B cell (primary cell): ENCODE data around the gene KLF16.
A peak's percentile ranks its signal among the peaks of the same experiment; 100 is the strongest.

Source experiments
- EZH2 ChIP-seq: IDR thresholded peaks from 2 replicates; pipeline ENCODE4 v1.6.1; 2012; ENCODE audit warnings: borderline replicate concordance, low read depth, mild to moderate bottlenecking, moderate library complexity, low read length; ENCODE audit not compliant: insufficient read depth, poor library complexity, severe bottlenecking
- TF ChIP-seq, protein P1 (sequence below): fragments of 200-600 bp; IDR thresholded peaks from one replicate; pipeline ENCODE4 v1.8.0; 2022; ENCODE audit warnings: antibody characterized with exemption, mild to moderate bottlenecking

DNA sequence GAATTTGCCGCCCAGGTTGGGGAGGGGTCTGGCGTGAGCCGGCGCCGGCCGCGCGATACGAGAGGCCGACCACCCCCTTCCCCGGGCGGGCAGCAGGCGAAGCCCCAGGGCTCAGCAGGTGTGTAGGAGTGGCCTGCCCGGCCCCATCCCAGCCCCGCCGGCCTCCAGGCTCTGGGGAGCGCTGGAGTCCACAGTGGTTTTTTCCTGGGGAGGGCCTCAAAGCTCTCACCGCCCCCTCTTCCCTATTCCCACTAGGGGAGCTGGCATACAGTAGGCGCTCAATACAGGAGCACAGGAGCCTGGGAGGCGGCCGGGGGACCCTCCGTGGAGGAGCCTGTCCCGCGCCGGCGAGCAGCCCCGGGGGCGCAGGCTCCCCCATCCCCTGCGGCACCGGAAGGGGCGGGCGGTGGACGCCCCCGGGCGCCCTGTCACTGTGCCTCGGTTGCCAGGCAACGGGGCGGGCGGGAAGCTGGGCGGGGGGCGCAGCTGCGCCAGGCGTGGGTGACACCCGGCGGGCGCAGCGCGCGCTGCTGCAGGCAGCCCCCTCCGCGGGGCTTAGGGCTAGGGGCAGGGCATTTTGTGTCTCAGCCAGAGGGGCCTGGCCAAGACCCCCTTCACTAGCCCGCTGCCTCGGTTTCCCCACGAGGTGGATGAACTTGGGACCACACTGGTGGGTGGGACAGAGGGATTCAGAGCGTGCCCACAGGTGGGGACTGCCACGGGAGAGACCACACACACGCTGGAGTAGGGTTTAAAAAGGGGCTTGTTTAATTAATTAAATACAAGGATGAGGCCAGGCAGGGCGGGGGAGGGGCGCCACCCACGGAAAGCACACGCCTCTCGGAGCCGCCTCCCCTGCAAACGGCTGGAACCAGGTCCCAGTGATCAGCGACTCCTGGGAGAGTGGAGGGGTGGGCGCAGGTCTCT is 11.5 kb downstream of the KLF16 start:
- no peak for TF ChIP-seq EZH2
- TF ChIP-seq, protein P1, sequence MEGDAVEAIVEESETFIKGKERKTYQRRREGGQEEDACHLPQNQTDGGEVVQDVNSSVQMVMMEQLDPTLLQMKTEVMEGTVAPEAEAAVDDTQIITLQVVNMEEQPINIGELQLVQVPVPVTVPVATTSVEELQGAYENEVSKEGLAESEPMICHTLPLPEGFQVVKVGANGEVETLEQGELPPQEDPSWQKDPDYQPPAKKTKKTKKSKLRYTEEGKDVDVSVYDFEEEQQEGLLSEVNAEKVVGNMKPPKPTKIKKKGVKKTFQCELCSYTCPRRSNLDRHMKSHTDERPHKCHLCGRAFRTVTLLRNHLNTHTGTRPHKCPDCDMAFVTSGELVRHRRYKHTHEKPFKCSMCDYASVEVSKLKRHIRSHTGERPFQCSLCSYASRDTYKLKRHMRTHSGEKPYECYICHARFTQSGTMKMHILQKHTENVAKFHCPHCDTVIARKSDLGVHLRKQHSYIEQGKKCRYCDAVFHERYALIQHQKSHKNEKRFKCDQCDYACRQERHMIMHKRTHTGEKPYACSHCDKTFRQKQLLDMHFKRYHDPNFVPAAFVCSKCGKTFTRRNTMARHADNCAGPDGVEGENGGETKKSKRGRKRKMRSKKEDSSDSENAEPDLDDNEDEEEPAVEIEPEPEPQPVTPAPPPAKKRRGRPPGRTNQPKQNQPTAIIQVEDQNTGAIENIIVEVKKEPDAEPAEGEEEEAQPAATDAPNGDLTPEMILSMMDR, result peak; percentile 3
